DMS 273 (cell line): ENCODE measurements around the gene SLC16A11.
"Not testable (repeated sequence)": the region's sequence is repeated elsewhere in the genome, so short reads cannot be mapped to it uniquely, and the experiment has no call there.

Experiments used
- DNase-seq: peaks from one replicate; lab custom pipeline; 2025; ENCODE audit not compliant: unreplicated experiment; lab: John Stamatoyannopoulos, UW

Gene SLC16A11

GRCh38 chr17:7058831-7059447 is 15.0 kb upstream of the SLC16A11 start:
- DNase-seq = no peak

- no peak for DNase-seq
Observed at GRCh38 chr17:7056386-7056785, 12.5 kb upstream of the SLC16A11 start.

GRCh38 chr17:7050583-7050982 is 6.7 kb upstream of the SLC16A11 start:
- not testable (repeated sequence) for DNase-seq

GRCh38 chr17:7048968-7049367 is 5.1 kb upstream of the SLC16A11 start:
- no peak for DNase-seq

- no peak for DNase-seq
Observed at GRCh38 chr17:7047566-7047965, 3.7 kb upstream of the SLC16A11 start.

DNA sequence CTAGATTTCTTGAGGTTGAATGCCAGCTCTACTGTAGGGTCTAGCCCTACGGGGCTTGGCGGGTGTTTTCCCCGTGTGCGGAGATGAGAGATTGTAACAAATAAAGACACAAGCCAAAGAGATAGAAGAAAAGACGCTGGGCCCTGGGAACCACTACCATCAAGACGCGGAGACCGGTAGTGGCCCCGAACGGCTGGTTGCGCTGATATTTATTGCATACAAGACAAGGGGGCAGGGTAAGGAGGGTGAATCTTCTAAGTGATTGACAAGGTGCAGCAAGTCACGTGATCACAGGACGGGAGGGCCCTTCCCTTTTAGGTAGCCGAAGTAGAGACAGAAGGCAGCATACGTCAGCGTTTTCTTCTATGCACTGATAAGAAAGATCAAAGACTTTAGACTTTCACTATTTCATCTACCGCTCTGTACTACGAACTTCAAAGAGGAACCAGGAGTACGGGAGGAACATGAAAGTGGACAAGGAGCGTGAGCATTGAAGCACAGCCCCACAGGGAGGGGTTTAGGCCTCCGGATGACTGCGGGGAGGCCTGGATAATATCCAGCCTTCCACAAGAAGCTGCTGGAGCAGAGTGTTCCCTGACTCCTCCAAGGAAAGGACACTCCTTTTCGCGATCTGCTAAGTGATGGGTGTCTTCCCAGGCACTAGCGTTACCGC is 3.0 kb upstream of the SLC16A11 start:
- not testable (repeated sequence) for DNase-seq

GRCh38 chr17:7046127-7046724 is 2.3 kb upstream of the SLC16A11 start:
- no peak for DNase-seq

GRCh38 chr17:7045492-7046126 is 1.7 kb upstream of the SLC16A11 start:
- peak; percentile 69 for DNase-seq

GRCh38 chr17:7043182-7043496 is 753 bp downstream of the SLC16A11 start:
- no peak for DNase-seq

GRCh38 chr17:7042501-7043181 is 1.3 kb downstream of the SLC16A11 start:
- peak; percentile 31 for DNase-seq

GRCh38 chr17:7041607-7042500 is 2.0 kb downstream of the SLC16A11 start:
- DNase-seq = no peak

GRCh38 chr17:7039832-7040231 is 4.1 kb downstream of the SLC16A11 start:
- DNase-seq = no peak

DNA sequence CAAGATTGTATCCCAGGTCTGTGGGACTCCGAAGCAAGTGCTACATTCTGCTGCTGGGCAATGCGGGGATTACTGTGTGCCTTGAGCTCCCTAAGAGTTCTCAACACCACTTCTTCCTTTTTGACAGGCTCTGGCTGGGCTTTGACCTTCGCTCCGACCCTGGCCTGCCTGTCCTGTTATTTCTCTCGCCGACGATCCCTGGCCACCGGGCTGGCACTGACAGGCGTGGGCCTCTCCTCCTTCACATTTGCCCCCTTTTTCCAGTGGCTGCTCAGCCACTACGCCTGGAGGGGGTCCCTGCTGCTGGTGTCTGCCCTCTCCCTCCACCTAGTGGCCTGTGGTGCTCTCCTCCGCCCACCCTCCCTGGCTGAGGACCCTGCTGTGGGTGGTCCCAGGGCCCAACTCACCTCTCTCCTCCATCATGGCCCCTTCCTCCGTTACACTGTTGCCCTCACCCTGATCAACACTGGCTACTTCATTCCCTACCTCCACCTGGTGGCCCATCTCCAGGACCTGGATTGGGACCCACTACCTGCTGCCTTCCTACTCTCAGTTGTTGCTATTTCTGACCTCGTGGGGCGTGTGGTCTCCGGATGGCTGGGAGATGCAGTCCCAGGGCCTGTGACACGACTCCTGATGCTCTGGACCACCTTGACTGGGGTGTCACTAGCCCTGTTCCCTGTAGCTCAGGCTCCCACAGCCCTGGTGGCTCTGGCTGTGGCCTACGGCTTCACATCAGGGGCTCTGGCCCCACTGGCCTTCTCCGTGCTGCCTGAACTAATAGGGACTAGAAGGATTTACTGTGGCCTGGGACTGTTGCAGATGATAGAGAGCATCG is 5.6 kb downstream of the SLC16A11 start:
- no peak for DNase-seq

DNA sequence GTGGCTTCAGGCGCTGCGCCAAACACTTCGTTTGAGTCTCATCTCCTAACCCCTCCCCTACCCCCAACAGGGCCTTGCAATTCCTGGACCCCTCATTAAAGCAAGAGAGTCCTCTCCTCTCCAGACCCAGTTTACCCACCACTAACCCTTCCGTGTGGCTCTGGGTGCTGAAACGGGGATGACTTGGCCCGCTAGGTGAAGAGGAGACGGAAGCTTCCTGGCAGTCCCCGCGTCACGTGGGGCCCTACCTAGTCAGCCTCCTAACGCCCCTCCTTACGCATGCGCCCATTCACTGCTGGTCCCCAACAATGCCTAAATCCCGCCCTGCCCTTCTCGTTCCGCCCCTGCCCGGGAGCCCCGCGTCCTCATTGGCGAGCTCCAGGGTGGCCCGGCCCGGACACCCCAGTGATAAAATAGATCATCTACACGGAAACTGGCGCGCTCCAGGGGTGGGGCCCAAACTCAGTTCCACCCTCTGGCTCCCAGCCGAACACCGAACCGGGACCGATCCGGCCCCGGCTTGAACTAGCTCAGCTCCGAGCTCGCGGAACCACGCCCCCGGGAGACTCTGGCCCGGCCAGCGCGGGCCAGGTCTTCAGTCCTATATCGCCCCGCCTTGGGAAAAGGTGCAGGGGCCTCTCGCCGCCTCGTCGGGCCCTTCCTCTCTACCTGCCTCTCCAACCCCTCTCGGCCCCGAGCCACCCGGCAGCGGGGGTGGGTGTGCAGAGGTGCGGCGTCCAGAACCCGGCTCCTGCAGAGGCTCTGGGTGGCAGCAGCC is 8.1 kb downstream of the SLC16A11 start, which contains the start of gene SLC16A13:
SLC16A13 (plus strand) TSS at position 425 of the 778 bp plus-strand sequence. CDS start 368 bp downstream, outside the sequence.
- DNase-seq = peak; percentile 95

GRCh38 chr17:7034955-7035590 is 8.8 kb downstream of the SLC16A11 start:
- DNase-seq = no peak

DNA sequence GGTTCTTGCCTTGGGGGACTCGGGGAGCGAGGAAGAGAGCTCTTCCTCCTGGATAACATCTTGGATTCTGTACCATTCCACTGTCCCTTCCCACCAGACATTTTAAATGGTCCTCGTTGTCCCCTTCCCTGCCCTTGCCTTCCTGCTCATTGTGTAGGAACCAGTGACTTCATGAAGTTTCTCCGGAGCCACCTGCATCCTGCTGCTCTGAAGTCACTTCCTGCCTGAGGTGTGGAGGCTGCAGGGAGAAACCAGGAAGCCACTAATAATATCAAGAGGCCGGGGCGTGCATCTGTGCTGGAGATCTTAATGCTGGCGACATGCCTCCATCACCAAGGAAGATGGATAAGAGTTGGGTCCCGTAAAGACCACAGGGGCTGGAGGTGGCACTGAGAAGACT is 14.2 kb downstream of the SLC16A11 start:
- no peak for DNase-seq

GRCh38 chr17:7029096-7029495 is 14.8 kb downstream of the SLC16A11 start:
- no peak for DNase-seq

DNA sequence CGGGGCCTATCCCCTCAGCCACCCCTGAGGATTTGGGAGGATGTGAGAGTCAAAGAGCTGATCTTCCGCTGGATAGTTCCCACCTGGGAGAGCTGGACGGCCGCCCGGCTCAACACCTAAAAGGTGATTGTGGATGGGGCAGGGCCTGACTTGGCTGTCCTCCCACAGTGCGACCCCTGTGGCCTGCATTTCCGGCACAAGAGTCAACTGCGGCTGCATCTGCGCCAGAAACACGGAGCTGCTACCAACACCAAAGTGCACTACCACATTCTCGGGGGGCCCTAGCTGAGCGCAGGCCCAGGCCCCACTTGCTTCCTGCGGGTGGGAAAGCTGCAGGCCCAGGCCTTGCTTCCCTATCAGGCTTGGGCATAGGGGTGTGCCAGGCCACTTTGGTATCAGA is 16.6 kb downstream of the SLC16A11 start:
- DNase-seq = no peak
